Measurements from ENCODE around the gene TXNL4B.
A peak's percentile ranks its signal among the peaks of the same experiment; 100 is the strongest.
"Not testable (repeated sequence)": the region's sequence is repeated elsewhere in the genome, so short reads cannot be mapped to it uniquely, and the experiment has no call there.

Gene TXNL4B

DNA sequence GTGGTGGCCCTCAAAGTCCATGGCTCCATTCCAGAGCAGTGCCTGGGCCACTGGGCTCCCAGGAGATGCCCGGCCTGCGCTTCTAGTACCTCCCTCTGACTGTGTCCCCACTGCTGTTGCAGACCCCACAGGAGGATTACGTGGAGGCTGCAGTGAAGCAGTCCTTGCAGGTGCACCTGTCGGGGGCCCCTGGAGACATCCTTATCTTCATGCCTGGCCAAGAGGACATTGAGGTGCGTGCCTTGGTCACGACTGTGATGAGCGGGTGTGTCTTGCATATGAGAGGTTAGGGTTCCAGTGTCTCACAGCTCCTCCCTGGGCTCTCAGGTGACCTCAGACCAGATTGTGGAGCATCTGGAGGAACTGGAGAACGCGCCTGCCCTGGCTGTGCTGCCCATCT, 11.5 kb upstream of the TXNL4B start:
- H3K27me3 Mint-ChIP-seq, result no peaks in the 10 kb centered on the region
- H3K27ac Mint-ChIP-seq, result no peak overlapping the region
- peaks cover 9% of the 10 kb centered on the region for H3K4me1 Mint-ChIP-seq
- peaks cover 98% of the 10 kb centered on the region for H3K36me3 Mint-ChIP-seq
- H3K4me3 Mint-ChIP-seq, result no peak overlapping the region
- no peak for ATAC-seq
- H3K9me3 Mint-ChIP-seq, result no peaks in the 10 kb centered on the region

DNA sequence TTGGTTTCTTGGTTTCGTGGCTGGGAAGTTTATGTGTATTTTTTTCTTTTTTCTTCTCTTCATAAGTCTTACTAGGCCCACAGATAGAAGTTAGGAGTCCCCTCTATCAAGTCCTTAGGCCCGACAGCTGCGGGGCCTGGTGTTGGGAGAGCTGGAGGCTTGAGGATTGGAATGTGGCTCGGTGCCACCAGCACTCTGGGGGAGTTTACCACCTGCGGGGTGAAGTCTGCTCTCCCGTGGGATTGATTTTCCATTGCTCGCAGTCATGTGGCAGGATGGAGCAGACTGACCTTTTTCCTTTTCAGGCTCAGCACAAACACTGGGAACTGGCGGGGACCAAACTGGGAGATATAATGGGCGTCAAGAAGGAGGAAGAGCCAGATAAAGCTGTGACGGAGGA, 7.8 kb upstream of the TXNL4B start:
- H3K4me3 Mint-ChIP-seq, result no peak overlapping the region
- H3K4me1 Mint-ChIP-seq, result peaks cover 29% of the 10 kb centered on the region
- H3K9me3 Mint-ChIP-seq, result no peaks in the 10 kb centered on the region
- ATAC-seq, result no peak
- peak overlapping the region; percentile 55 for H3K27ac Mint-ChIP-seq
- H3K36me3 Mint-ChIP-seq, result peaks cover 95% of the 10 kb centered on the region
- H3K27me3 Mint-ChIP-seq, result no peaks in the 10 kb centered on the region

DNA sequence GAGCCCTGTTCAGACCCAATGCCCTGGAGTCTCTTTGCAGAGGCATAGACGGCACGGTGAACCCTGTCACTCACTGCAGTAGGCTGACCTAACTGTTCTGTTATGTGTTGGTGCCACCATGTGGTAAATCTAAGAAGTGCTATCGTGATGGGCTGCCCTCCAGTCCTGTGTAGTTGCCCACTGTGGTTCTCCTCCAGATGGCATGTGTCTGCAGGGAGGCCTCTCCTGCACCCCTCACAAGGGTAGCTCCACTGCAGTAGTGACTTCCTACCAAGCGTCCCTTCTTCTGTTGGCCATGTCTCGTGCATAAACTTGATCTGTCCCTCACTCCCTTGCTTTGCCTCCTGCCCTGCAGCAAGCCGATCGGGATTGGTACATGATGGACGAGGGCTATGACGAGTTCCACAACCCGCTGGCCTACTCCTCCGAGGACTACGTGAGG, 6.0 kb upstream of the TXNL4B start:
- no peaks in the 10 kb centered on the region for H3K27me3 Mint-ChIP-seq
- H3K4me1 Mint-ChIP-seq, result peaks cover 47% of the 10 kb centered on the region
- H3K36me3 Mint-ChIP-seq, result peaks cover 84% of the 10 kb centered on the region
- peak; percentile 76 for ATAC-seq
- H3K9me3 Mint-ChIP-seq, result no peaks in the 10 kb centered on the region
- no peak overlapping the region for H3K27ac Mint-ChIP-seq
- no peak overlapping the region for H3K4me3 Mint-ChIP-seq

DNA sequence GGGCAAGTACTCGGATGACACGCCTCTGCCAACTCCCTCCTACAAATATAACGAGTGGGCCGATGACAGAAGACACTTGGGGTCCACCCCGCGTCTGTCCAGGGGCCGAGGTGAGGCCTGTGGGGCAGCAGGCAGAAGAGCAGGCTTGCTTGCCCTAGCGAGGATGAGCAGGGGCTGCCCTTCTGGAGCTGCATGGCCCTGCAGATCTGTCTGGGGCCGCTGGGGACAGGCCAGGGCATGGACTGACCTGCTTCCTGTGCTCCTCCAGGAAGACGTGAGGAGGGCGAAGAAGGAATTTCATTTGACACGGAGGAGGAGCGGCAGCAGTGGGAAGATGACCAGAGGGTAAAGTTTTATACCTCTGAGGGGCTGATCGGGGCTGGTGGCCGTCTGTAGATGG, 5.5 kb upstream of the TXNL4B start:
- Mint-ChIP-seq H3K9me3 (no peaks in the 10 kb centered on the region), H3K27me3 (no peaks in the 10 kb centered on the region), H3K27ac (no peak overlapping the region), H3K4me1 (peaks cover 52% of the 10 kb centered on the region), H3K4me3 (no peak overlapping the region), H3K36me3 (peaks cover 79% of the 10 kb centered on the region)
- no peak for ATAC-seq

DNA sequence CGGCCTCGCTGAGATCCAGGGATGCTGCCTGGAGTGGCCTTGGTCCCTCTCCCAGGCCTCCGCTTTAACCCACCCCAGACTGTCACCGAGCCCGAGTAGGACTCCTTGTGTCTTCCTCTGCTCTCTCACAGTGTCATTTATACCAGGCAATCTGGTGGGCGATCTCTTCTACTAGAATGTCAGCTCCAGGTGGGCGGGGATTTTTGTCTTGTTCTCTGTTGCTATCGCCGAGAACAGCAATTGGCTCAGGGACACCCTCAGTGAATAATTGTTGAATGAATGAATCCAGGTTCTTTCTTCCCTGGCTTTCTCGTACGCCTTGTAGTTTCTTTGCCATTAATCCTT, 818 bp upstream of the TXNL4B start:
- H3K27ac Mint-ChIP-seq, result peak overlapping the region; percentile 94
- peaks cover 49% of the 10 kb centered on the region for H3K36me3 Mint-ChIP-seq
- H3K4me1 Mint-ChIP-seq, result peaks cover 68% of the 10 kb centered on the region
- no peaks in the 10 kb centered on the region for H3K27me3 Mint-ChIP-seq
- H3K4me3 Mint-ChIP-seq, result peak overlapping the region; percentile 96
- ATAC-seq, result no peak
- H3K9me3 Mint-ChIP-seq, result no peaks in the 10 kb centered on the region

DNA sequence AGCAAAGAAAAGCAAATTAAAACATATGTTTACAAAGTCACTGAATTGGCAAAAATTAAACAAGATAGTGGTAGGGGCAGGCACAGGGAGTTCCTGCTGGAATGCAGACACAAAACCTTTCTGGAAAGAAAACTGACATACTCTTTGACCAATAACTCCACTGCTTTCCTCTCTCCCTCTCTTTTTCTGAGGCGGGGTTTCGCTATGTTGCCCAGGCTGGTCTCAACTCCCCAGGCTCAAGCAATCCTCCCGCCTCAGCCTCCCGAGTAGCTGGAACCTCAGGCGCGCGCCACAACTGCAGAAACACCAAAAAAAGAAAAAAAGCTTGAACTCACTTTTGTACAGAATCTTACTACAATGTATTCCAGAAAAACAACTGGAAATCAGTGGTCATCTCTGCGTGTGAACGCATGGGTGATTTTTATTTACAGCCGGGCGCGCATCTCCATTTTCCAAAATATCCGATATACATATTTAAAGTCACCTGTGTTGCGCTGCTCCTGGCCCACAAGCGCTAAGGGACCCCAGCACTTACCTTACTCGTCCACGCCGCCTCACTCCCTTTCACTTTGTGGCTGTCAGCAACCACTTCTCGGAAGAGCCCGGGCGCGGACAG, 480 bp downstream of the TXNL4B start:
- Mint-ChIP-seq H3K36me3 (peaks cover 45% of the 10 kb centered on the region), H3K27me3 (no peaks in the 10 kb centered on the region), H3K27ac (peak overlapping the region; percentile 94), H3K9me3 (no peaks in the 10 kb centered on the region), H3K4me3 (peak overlapping the region; percentile 96), H3K4me1 (peaks cover 60% of the 10 kb centered on the region)
- ATAC-seq, result peak; percentile 60

DNA sequence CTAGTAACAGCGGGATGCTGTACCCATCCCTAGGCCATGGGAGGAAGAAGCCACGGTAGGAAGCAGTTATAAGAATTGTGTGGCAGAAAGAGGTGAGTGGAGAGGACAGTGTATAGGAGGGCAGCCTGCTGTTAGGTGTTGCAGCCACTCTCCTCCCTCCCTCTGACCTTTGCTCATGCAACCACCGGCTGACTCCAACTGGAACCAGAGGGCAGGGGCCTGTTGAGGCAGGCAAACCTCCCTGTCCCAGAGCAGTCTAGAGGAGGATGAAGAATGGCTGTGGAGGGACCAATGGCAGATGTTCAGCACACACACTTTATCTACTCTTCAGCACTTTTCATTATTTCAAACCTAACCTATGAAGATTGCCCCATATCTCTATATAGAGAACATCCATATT, 2.2 kb downstream of the TXNL4B start:
- Mint-ChIP-seq H3K36me3 (peaks cover 32% of the 10 kb centered on the region), H3K27me3 (no peaks in the 10 kb centered on the region), H3K27ac (no peak overlapping the region), H3K4me1 (peaks cover 52% of the 10 kb centered on the region), H3K9me3 (no peaks in the 10 kb centered on the region), H3K4me3 (no peak overlapping the region)
- no peak for ATAC-seq

DNA sequence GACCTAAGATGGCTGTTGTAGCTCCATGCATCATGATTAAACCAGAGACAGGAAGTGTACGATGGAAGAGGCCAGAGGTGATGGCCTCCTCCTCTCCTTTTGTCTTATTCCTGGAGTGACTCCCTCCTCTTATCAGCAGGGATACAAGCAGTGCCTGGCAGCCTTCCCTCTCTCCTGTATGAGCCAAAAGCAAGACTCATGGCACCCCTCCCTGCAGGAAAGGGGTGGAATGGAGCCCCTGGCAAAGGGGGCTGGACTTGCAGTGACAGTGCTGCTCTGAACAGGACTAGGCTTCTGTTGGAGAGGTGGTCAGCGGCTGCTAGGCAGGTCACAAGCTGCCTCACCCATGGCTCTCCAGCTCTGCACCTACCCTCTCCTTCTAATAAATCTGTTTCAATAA, 8.4 kb downstream of the TXNL4B start:
- H3K9me3 Mint-ChIP-seq, result no peaks in the 10 kb centered on the region
- ATAC-seq, result no peak
- no peak overlapping the region for H3K4me3 Mint-ChIP-seq
- H3K27ac Mint-ChIP-seq, result no peak overlapping the region
- peaks cover 45% of the 10 kb centered on the region for H3K36me3 Mint-ChIP-seq
- no peaks in the 10 kb centered on the region for H3K27me3 Mint-ChIP-seq
- peaks cover 6% of the 10 kb centered on the region for H3K4me1 Mint-ChIP-seq

DNA sequence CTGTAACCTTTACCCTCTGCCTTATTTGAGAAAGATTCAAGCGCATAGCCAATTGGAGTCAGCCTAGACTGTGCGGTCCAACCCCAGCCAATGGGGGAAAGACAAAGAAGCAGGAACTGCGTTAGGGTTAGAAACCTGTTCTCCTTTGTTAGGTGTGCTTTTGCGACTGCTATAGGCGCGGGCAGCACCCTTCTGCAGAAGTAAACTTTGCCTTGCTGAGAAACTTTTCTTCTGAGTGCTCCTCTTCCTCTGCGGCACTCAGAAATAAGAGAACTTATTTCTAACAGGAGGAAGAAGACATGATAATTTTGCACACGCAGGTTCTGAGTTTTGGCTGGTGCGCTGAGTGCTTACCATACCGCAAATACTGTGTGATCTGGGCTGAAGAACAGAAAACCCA, 9.0 kb downstream of the TXNL4B start:
- Mint-ChIP-seq H3K36me3 (peaks cover 40% of the 10 kb centered on the region), H3K27me3 (no peaks in the 10 kb centered on the region), H3K9me3 (no peaks in the 10 kb centered on the region), H3K4me1 (peaks cover 6% of the 10 kb centered on the region), H3K27ac (no peak overlapping the region), H3K4me3 (no peak overlapping the region)
- no peak for ATAC-seq

DNA sequence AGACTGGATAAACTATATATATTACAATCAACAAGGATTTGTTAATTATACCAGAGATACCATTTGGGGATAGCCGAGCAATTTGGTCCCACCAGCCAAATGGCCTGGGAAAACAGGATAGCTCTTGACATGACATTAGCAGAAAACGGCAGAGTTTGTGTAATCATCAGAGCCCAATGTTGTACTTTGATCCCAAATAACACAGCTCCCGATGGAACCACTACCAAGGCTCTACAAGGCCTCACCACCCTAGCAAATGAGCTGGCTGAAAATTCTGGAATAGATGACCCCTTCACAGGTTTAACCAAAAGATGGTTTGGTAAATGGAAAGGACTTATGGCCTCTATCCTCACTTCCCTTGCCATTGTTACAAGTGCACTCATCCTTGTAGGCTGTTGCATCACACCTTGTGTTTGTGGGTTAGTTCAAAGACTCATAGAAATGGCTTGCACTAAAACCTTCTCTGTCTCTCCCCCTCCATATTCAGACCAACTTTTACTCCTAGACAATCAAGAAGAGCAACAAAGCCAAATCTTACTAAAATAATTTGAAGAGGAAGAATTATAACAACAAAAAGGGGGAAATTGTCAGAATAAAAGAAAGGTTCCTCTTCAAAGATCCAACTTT, 9.5 kb downstream of the TXNL4B start:
- H3K27ac Mint-ChIP-seq, result no peak overlapping the region
- ATAC-seq, result no peak

DNA sequence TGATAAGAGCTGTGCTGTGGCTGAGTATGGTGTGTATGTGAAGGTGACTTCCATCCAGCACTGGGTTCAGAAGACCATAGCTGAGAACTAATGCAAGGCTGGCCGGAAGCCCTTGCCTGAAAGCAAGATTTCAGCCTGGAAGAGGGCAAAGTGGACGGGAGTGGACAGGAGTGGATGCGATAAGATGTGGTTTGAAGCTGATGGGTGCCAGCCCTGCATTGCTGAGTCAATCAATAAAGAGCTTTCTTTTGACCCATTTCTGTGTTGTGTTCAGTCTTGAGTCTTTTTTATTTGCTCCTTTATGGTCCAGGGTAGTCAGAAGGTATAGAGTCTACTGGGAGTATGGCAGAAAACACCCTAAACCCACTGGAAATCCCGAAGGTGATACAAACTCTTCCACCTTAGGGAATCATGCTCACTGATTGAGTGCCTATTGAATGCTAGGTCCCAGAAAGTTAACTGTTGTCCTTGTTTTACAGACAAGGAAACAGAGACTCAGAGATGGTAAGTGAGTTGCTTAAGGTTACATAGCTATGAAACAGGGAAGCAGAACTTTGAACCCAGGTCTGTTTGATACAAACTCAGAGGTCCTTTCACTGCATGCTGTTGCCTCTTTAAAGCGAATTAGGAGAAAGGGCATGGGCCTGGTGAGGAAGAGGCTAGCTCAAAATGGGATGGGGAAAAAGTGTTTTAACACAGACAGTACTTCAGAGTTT, 16.3 kb downstream of the TXNL4B start:
- H3K27ac Mint-ChIP-seq, H3K4me1 Mint-ChIP-seq, H3K9me3 Mint-ChIP-seq, H3K4me3 Mint-ChIP-seq, ATAC-seq, H3K27me3 Mint-ChIP-seq: not testable (repeated sequence)
- peaks cover 14% of the 10 kb centered on the region for H3K36me3 Mint-ChIP-seq

More for the DNA sequence above, 9.5 kb downstream of the TXNL4B start:
- Mint-ChIP-seq H3K9me3 (no peaks in the 10 kb centered on the region), H3K4me3 (no peak overlapping the region), H3K27me3 (no peaks in the 10 kb centered on the region), H3K36me3 (peaks cover 34% of the 10 kb centered on the region), H3K4me1 (peaks cover 6% of the 10 kb centered on the region)

DNA sequence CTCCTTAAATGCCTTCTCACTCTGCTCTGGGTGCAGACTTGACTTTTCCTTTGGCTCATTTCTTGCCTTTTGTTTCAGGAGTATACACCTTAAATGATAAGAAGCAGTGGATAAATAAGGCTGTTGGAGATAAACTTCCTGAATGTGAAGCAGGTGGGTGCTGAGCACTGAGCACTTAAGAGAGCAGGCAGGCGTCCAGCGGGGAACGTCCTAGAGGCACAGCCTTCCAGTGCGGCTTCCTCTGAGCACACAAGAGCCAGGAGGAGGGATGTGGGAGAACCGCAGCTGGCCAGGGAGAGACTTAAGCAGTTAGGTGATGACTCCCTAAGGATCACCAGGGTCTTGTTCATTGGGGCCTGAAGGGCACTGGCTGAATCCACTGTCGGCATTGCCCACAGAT, 18.4 kb downstream of the TXNL4B start:
- H3K27ac Mint-ChIP-seq, ATAC-seq, H3K4me1 Mint-ChIP-seq, H3K36me3 Mint-ChIP-seq, H3K27me3 Mint-ChIP-seq, H3K4me3 Mint-ChIP-seq, H3K9me3 Mint-ChIP-seq: not testable (repeated sequence)

DNA sequence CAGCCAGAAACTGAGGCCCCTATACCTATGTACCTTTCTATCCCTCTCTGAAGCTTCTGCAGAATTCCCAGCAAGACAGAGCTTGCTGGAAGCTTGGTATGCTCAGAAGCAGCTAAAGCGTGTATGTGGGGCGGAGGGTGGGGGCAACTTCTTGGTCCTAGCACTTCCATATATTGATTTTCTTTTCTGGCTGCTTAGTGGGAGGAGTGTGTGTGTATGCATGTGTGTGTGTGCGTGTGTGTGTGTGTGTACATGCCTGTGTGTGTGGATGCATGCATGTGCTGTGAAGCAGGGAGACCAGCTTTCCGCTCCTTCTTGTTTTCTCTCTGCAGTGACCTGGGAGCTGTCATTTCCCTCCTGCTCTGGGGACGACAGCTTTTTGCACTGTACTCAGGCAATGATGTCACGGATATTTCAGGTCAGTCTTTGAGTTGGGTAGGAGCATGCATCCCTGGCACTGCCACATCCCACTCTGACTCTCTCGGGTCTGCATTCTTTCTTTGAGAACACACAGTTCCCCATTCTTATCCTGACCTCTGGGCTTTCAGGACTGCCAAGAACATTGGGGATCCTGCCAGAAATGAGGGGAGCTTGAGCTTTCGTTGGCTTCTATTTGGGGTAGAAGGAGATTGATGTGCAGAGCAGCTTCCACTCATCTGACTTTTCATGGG, 19.7 kb downstream of the TXNL4B start:
- no peak for ATAC-seq
- H3K27ac Mint-ChIP-seq, result no peak overlapping the region
- H3K4me1 Mint-ChIP-seq, result no peaks in the 10 kb centered on the region
- H3K4me3 Mint-ChIP-seq, result no peak overlapping the region
- no peaks in the 10 kb centered on the region for H3K9me3 Mint-ChIP-seq
- peaks cover 9% of the 10 kb centered on the region for H3K36me3 Mint-ChIP-seq
- H3K27me3 Mint-ChIP-seq, result no peaks in the 10 kb centered on the region

DNA sequence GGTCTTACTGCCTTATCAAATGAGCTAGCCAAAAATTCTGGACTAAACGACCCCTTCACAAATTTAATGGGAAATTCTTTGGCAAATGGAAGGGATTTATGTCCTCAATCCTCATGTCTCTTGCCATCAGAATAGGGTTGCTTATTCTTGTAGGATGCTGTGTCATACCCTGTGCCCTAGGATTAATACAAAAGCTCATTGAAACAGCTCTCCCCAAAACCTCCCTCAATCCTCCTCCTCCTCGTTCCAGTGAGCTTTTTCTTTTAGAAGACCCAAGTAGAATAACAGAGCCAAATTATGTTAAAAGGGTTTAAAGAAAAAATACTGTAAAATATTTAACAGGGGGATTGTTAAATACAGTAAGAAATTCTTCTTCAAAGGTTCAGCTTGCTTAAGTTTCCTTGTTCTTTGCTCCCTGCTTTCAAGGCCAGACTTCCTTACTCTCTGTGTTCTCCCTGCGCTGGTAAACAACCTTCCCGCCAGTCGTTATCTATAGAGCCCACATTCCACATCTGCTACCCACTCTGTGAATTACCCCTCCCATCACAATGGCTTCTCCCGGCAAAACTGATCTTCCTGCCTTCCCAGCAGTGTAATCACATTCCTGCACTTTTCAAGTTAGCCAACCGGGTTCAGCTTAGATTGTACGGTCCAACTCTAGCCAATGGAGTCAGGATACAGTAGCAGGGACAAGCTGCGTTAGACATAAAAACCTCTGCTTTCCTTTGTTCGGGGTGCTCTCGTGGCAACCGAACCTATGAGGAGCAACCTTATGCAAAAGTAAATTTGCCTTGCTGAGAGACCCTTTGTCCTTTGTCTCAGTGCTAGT, 20.7 kb downstream of the TXNL4B start:
- H3K4me3 Mint-ChIP-seq, result no peak overlapping the region
- H3K27ac Mint-ChIP-seq, result no peak overlapping the region
- no peak for ATAC-seq
- no peaks in the 10 kb centered on the region for H3K9me3 Mint-ChIP-seq
- peaks cover under 1% of the 10 kb centered on the region for H3K36me3 Mint-ChIP-seq
- no peaks in the 10 kb centered on the region for H3K27me3 Mint-ChIP-seq
- no peaks in the 10 kb centered on the region for H3K4me1 Mint-ChIP-seq

DNA sequence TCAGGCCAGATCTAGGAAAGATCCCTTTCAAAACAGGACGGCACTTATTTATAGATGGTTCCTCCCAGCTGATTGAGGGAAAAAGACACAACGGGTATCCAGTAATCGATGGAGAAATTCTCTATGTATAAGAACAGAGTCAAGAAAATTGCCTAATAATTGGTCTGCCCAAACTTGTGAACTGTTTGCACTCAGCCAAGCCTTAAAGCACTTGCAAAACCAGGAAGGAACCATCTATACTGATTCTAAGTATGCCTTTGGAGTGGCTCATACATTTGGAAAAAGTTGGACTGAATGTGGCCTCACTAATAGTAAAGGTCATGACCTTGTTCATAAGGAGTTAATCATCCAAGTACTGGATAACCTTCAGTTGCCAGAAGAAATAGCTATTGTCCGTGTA, 24.5 kb downstream of the TXNL4B start:
- Mint-ChIP-seq H3K4me1 (peaks cover 4% of the 10 kb centered on the region), H3K27ac (no peak overlapping the region), H3K9me3 (no peaks in the 10 kb centered on the region), H3K27me3 (no peaks in the 10 kb centered on the region), H3K36me3 (peaks cover 6% of the 10 kb centered on the region), H3K4me3 (no peak overlapping the region)
- ATAC-seq, result no peak

Measured in stimulated activated memory B cell treated with anti-CD40 and anti-IgM and Interleukin-4, amounts not matched to agents 10 μg/mL and 1 μg/mL and 100 μg/mL, for 72 hours (primary cell).